NOMO-1 treated with dmso at 0.1 percent for 144 hours (cell line): Measurements from ENCODE around the gene DNAJA3.

Source experiments
- DNase-seq: peaks from one replicate; lab custom pipeline; 2025; ENCODE audit not compliant: unreplicated experiment; lab: John Stamatoyannopoulos, UW

Gene DNAJA3

GRCh38 chr16:4425378-4426020 lies at the start of gene DNAJA3:
DNAJA3 (plus strand) TSS chr16:4425868; CDS start chr16:4425882, 14 bp downstream.
- peak; percentile 81 for DNase-seq

- no peak for DNase-seq
These were observed 49.4 kb upstream of the DNAJA3 start for GRCh38 chr16:4376126-4376892.

GRCh38 chr16:4376893-4377572 lies 48.6 kb upstream of the DNAJA3 start:
- no peak for DNase-seq

GRCh38 chr16:4377573-4378154 lies 48.0 kb upstream of the DNAJA3 start:
- no peak for DNase-seq

GRCh38 chr16:4378161-4378666 lies 47.5 kb upstream of the DNAJA3 start:
- no peak for DNase-seq

DNA sequence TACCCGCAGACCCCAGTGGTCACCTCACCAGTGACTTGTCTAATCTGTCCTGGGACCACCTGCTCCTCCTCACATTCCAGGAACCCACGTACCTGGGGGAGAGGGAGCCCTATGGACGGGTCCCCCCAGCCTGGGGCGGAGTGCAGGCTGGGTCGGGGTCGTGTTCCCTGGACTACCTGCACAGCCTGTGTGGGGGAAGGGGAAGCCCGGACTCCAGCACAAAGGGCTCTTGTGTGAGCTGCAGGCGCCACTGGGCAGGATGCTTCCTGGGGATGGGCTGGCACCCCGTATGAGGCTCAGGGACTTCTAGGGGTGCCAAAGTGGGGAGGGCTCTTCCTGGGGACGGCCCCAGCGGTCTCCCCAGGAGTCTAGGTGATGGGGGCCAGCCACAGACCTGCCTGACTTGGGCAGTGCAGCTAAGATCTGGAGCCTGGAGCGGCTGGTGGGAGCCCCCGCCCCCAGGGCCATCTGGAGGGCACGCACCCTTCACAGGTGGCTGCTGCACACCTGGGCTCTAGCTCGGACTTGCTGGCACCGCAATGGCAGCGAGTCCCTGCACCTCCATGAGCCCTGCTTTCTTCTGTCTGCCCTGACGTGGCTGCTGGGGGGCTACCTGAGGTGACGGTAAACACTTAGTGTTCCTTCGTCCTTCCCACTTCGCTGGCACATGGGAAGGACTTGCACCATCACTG lies 46.5 kb upstream of the DNAJA3 start:
- DNase-seq: no peak

- no peak for DNase-seq
These were observed 45.3 kb upstream of the DNAJA3 start for GRCh38 chr16:4380119-4381063.

DNA sequence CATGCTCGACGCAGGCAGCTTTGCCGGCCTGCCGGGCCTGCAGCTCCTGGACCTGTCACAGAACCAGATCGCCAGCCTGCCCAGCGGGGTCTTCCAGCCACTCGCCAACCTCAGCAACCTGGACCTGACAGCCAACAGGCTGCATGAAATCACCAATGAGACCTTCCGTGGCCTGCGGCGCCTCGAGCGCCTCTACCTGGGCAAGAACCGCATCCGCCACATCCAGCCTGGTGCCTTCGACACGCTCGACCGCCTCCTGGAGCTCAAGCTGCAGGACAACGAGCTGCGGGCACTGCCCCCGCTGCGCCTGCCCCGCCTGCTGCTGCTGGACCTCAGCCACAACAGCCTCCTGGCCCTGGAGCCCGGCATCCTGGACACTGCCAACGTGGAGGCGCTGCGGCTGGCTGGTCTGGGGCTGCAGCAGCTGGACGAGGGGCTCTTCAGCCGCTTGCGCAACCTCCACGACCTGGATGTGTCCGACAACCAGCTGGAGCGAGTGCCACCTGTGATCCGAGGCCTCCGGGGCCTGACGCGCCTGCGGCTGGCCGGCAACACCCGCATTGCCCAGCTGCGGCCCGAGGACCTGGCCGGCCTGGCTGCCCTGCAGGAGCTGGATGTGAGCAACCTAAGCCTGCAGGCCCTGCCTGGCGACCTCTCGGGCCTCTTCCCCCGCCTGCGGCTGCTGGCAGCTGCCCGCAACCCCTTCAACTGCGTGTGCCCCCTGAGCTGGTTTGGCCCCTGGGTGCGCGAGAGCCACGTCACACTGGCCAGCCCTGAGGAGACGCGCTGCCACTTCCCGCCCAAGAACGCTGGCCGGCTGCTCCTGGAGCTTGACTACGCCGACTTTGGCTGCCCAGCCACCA lies 44.4 kb upstream of the DNAJA3 start:
- DNase-seq: no peak

GRCh38 chr16:4381935-4382794 lies 43.5 kb upstream of the DNAJA3 start:
- no peak for DNase-seq

DNA sequence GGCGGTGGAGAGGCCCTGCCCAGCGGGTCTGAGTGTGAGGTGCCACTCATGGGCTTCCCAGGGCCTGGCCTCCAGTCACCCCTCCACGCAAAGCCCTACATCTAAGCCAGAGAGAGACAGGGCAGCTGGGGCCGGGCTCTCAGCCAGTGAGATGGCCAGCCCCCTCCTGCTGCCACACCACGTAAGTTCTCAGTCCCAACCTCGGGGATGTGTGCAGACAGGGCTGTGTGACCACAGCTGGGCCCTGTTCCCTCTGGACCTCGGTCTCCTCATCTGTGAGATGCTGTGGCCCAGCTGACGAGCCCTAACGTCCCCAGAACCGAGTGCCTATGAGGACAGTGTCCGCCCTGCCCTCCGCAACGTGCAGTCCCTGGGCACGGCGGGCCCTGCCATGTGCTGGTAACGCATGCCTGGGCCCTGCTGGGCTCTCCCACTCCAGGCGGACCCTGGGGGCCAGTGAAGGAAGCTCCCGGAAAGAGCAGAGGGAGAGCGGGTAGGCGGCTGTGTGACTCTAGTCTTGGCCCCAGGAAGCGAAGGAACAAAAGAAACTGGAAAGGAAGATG lies 42.8 kb upstream of the DNAJA3 start:
- DNase-seq: no peak

- no peak for DNase-seq
These were observed 41.9 kb upstream of the DNAJA3 start for GRCh38 chr16:4383591-4384444.

DNA sequence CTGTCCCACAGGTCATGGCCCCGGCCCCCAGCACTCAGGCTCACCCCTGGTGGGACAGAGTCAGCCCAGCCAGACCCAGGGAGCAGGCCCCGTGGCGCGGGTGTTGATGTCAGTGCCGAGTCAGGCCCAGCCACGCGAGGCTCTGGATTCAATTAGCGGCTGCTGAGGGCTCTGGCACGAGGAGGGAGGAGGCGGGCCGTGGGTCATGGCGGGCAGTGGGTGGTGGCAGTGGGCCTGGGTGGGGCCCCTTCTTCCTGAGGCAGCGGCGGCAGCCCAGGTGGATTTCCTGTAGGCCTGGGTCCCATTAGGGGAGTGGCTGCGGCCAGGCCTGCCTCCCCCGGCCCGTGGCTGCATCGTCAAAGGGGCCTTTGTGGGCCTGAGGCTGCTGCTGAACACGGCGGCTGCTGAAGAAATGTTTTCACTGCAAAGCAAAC lies 41.1 kb upstream of the DNAJA3 start:
- no peak for DNase-seq

DNA sequence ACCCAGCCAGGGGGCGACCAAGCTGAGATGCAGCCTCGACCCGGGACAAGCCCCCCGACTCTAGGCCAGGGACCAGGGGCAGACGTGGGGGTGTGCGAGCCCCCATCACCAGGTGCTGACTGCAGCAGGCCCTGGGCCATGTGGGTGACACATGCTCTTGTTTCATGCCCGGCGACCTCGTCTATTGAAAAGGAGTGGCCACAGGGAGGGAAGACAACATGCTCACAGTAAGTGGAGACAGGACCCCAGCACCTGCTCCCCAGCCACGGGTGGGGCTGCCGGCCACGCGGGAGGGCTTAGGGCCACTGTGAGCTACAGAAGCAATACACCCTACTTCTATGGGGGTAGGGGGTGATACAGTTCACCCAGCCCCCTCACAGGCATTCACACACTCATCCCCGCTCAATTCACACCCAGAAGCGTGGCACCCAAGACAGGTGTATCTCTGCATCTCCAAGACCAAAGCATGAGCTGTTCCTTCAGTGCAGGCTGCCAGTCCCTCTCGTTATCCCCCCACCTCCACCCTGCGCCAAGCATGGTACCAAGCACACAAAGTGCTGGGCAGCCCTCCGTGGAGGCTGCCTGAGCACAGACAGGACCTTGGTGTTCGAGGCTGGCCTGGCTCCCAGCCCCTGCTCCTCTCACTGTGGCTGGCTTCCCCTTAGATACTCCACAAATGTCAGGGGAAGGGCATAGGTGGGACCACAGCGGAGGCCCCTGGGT lies 40.4 kb upstream of the DNAJA3 start:
- no peak for DNase-seq

DNA sequence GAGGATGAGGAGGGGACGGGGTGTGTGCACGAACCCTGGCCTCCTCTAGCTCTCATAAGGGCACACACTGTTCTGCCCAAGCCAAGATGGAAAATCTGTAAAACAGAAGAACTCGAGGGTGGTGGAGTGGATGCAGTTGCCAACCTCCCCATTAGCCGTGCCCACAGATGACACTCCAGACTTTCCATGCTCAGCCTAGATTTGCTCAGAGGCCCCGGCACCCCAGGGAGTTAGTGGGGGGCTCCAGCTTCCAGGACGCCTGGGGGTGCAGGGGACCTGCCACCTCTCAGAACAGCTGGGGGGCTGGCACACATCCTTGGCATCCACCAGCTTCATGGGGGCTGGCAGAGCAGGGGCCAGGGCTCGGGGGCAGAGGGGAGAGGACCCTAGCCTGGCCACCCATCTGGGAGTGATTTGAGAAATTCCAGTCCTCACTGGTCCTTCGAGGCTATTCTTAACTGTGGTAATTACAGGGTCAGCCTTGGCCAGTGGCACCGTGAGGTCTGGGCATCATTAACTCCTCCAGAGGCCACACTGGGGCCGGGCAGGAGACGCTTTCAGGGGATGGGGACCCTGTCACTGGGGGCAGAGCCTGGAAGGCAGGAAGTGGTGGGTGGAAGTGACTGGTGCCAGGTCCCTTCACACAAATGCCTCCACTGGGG lies 39.7 kb upstream of the DNAJA3 start:
- DNase-seq: no peak

DNA sequence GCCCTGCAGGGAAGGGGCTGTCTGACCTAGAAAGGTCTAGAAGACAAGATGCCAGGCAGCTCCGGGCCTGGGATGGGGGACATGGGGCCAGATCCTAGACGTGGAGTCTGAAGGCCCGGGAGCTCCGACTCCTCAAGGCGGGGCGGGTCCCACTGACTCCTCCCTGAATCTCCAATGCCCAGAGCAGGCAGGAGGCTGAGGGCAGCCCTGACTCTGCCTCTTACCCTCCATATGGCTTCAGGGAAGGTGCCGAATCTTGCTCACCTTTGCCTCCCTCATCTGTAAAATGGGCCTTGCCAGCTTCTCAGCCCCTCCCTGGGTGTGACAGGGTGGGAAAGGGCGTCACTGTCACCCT lies 39.2 kb upstream of the DNAJA3 start:
- DNase-seq: no peak
